ENCODE results near the gene EXD2.
A peak's percentile ranks its signal among the peaks of the same experiment; 100 is the strongest.
"Not testable (repeated sequence)": the region's sequence is repeated elsewhere in the genome, so short reads cannot be mapped to it uniquely, and the experiment has no call there.

The EXD2 gene

DNA sequence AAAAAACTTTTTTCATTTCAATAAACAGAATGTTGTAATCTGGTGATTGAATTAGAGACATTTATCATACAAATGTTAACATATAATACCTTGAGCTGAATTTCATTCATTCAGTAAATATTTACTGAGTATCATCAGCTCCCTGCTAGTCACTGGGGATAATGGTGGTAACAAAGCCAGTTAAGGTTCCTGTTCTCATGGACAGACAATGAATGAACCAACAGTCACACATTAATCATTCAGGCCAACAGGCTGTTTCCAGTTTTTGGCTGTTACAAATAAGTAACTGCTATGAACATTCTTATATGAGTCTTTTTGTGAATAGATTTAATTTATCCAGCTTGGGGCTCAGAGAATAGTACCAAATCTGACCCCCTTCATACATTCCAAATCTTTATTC, 13.5 kb downstream of the EXD2 start:
- no peak for DNase-seq

DNA sequence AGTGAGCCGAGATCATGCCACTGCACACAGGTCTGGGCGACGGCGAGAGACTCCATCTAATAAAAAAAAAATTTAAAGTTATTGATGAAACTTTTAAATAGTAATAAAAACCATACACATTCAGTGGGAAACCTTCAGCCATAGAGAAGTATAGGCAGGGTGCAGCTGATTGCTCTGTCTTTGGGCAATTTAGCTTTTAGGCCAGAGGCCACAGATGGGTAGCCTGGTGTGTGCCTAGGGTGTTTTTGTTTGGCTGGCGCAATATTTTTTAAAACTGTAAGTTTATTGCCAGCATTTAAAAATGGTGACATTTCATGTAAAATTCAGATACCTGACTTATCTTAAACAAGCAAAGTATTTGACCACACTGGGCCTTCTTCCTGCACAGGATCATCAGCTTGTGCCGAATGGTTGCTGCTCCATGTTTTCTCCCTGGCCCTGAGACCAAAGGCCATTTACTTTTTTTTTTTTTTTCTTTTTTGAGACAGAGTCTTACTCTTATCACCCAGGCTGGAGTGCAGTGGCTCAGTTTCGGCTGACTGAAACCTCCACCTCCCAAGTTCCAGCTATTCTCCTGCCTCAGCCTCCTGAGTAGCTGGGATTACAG, 16.2 kb downstream of the EXD2 start:
- DNase-seq: no peak

GRCh38 chr14:69208666-69209065, 17.4 kb downstream of the EXD2 start:
- no peak for DNase-seq

DNA sequence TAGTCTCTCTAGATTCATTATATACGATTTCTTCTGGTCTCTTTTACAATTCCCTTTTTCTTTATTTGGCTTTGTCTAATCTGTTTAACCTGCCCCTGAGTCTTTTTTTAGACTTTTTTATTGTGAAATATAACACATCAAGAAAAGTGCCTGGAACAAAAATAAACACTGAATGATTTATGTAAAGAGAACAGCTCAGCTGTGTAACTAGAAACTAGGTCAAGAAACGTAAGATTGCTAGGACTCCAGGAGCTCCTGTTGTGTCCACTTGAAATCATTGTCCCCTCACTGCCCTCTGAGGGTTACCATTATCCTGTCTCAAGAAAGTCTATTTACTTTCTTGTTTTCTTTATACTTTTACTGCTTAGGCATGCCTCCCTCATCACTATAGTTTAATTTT, 23.1 kb downstream of the EXD2 start:
- no peak for DNase-seq

DNA sequence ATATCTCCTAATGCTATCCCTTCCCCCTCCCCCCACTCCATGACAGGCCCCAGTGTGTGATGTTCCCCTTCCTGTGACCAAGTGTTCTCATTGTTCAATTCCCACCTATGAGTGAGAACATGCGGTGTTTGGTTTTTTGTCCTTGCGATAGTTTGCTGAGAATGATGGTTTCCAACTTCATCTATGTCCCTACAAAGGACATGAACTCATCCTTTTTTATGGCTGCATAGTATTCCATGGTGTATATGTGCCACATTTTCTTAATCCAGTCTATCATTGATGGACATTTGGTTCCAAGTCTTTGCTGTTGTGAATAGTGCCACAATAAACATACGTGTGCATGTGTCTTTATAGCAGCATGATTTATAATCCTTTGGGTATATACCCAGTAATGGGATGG, 26.4 kb downstream of the EXD2 start:
- not testable (repeated sequence) for DNase-seq

DNA sequence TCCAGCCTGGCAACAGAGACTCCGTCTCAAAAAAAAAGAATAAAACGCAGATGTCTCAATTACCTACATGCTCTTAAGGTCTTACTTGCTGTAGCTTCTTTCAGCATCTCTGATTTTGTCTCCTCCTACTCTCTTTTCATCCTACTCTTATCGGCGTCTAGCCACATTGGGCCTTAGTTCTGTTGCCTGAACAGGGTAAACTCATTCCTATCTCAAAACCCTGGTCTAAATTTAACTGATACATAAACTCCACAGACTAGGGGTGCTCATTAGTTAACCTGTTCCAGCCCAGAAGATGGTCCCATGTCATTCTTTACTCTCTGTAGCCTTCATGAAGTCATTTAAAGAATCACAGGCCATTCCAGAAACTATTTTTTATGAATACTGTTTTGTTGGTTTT, 33.6 kb downstream of the EXD2 start:
- DNase-seq: no peak

- DNase-seq: no peak
These were observed 34.9 kb downstream of the EXD2 start for GRCh38 chr14:69226178-69226577.

GRCh38 chr14:69226736-69227135, 35.4 kb downstream of the EXD2 start:
- DNase-seq: no peak

DNA sequence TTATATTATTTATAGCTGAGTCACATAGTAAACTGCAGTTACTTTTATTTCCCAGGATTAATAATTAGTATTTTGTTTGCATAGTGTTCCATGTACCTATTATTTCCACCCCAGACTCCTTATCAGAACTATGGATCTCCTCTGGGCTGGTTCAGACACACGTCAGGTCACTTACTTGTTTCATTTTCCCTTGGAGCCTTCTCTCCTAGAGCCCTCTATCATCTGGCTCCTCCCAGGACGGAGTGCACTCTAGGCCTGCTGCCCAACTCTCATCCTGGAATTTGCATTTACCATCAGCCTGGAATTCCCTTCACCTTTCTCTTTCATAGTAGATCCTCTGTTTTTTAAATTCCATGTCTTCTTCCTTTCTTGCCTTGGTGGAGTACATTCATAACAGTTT, 40.2 kb downstream of the EXD2 start:
- DNase-seq: no peak

DNA sequence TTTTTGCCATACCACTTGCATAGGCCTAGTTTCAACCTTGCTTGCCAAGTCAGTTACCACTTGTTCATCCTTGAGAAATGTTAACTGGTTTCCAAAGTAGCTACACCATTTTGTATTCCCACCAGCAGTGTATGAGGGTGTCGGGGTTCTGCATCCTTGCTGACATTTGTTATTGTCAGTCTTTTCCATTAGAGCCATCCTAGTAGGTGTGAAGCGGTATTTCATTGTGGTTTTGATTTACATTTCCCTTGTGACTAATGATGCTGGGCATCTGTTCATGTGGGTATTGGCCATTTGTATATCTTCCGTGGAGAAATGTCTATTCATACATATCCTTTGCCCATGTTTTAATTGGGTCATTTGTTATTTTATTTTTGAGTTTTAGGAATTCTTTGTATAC, 41.1 kb downstream of the EXD2 start:
- no peak for DNase-seq

- DNase-seq: no peak
These were observed 42.8 kb downstream of the EXD2 start for GRCh38 chr14:69234106-69234505.

- no peak for DNase-seq
These were observed 44.4 kb downstream of the EXD2 start for GRCh38 chr14:69235708-69236107.

- DNase-seq: no peak
These were observed 45.8 kb downstream of the EXD2 start for GRCh38 chr14:69237142-69237541.

DNA sequence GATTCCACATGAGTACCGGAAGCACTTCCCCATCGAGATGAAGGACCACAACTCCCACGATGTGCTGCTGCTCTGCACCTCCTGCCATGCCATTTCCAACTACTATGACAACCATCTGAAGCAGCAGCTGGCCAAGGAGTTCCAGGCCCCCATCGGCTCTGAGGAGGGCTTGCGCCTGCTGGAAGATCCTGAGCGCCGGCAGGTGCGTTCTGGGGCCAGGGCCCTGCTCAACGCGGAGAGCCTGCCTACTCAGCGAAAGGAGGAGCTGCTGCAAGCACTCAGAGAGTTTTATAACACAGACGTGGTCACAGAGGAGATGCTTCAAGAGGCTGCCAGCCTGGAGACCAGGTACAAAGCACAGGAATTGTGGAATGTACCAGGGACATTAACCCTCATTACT, 46.3 kb downstream of the EXD2 start:
- DNase-seq: no peak

- DNase-seq: no peak
These were observed 47.6 kb downstream of the EXD2 start for GRCh38 chr14:69238883-69239282.

DNA sequence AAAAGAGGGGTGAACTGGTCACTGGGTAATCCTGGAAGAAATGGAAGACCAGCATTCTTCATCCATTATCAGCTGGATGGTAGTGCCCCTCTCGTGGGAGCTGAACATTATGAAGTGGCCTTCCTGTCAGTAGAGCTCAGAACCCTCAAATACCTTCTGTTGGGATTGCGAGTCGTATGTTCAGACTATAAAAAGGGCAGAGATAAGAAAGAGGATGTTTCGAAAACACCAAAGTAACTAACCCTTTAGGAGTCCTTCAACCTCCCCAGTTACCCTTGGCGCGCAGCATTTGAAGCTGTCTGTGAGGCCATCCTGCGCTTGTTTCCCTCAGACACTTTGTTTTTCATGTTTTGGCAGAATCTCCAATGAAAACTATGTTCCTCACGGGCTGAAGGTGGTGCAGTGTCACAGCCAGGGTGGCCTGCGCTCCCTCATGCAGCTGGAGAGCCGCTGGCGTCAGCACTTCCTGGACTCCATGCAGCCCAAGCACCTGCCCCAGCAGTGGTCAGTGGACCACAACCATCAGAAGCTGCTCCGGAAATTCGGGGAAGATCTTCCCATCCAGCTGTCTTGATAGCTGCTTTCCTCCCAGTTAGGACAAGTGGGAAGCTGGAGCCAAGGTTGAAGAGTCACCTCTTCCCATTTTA, 49.4 kb downstream of the EXD2 start:
- DNase-seq: no peak

GRCh38 chr14:69241577-69241976, 50.3 kb downstream of the EXD2 start:
- DNase-seq: no peak

GRCh38 chr14:69242311-69243224, 51.3 kb downstream of the EXD2 start:
- peak; percentile 47 for DNase-seq

DNA sequence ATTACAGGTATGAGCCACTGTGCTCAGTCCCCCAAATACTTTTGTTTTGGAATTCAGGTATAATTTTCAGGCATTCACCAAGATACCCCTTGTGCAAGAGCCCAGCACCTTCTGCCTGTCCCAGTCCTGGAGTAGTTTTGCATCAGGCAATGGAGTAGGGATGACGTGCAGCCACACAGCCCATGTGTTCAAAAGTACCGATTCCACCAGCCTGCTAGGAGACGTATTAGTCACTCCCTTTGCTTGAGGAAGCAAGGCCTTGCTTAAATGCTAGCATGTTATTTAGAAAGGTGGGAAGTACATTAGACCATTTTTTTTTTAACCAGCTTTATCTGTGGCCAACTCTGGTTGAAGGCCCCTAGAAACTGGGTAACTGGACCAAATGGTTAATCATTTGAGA, 53.6 kb downstream of the EXD2 start:
- DNase-seq: no peak

DNA sequence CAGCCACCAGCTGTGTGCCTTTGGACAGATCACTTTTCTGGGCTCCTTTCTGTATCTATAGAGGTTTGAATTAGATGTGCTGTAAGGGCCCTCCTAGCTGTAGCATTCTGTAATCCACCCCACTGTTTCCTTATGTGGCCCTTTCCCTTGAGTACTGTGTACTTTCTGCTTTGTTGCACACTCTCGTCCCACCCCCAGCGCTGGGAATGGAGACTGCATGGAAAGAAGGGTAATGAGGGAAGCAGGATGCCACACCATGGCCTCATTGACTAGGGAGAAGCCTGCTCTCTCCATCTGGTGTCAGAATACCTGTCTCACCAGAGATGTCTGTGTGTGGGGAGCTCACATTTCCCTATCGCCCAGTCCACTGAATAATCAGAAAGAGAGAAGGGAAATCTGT, 55.0 kb downstream of the EXD2 start:
- no peak for DNase-seq

- DNase-seq: no peak
These were observed 56.6 kb downstream of the EXD2 start for GRCh38 chr14:69247676-69248440.

GRCh38 chr14:69249603-69250002, 58.3 kb downstream of the EXD2 start:
- DNase-seq: no peak

- no peak for DNase-seq
These were observed 61.6 kb downstream of the EXD2 start for GRCh38 chr14:69252851-69253250.

All from central memory CD4-positive, alpha-beta T cell (primary cell).